WTC11 (cell line): ENCODE results near the gene SRC.

Experiments used
- CTCF ChIP-seq: fragments of 200-600 bp; IDR thresholded peaks from 2 replicates; pipeline ENCODE4 v1.8.0; 2022; ENCODE audit warnings: antibody characterized with exemption
- E2F1 ChIP-seq: sonication (generic); formaldehyde crosslinking; IDR thresholded peaks from 2 replicates; pipeline ENCODE4 v1.8.0; 2022; ENCODE audit warnings: mild to moderate bottlenecking, missing genetic modification reagents
- FOXJ3 ChIP-seq: sonication (generic); formaldehyde crosslinking; IDR thresholded peaks from 2 replicates; pipeline ENCODE4 v1.9.0; 2021; ENCODE audit warnings: missing genetic modification reagents, mild to moderate bottlenecking, borderline replicate concordance
- FOXP1 ChIP-seq: sonication (generic); formaldehyde crosslinking; IDR thresholded peaks from 2 replicates; pipeline ENCODE4 v1.8.0; 2022; ENCODE audit warnings: missing genetic modification reagents, mild to moderate bottlenecking, moderate library complexity, borderline replicate concordance
- MXD4 ChIP-seq: fragments of 250-450 bp; sonication (Bioruptor Pico); IDR thresholded peaks from 2 replicates; pipeline ENCODE4 v1.8.0; 2021; ENCODE audit warnings: mild to moderate bottlenecking, moderate library complexity, borderline replicate concordance
- MYBL2 ChIP-seq: sonication (generic); formaldehyde crosslinking; IDR thresholded peaks from 2 replicates; pipeline ENCODE4 v1.8.1; 2023; ENCODE audit warnings: mild to moderate bottlenecking, moderate library complexity, missing genetic modification reagents
- NFE2L1 ChIP-seq: sonication (generic); formaldehyde crosslinking; IDR thresholded peaks from 2 replicates; pipeline ENCODE4 v1.8.1; 2023; ENCODE audit warnings: missing genetic modification reagents
- NR2C2 ChIP-seq: sonication (generic); formaldehyde crosslinking; IDR thresholded peaks from 2 replicates; pipeline ENCODE4 v1.8.0; 2022; ENCODE audit warnings: mild to moderate bottlenecking, missing genetic modification reagents
- PREB ChIP-seq: sonication (generic); formaldehyde crosslinking; IDR thresholded peaks from 2 replicates; pipeline ENCODE4 v1.8.1; 2022; ENCODE audit warnings: mild to moderate bottlenecking, missing genetic modification reagents, moderate library complexity, borderline replicate concordance
- TP53 ChIP-seq: sonication (generic); formaldehyde crosslinking; IDR thresholded peaks from 2 replicates; pipeline ENCODE4 v1.8.1; 2023; ENCODE audit warnings: mild to moderate bottlenecking, missing genetic modification reagents
- ZNF263 ChIP-seq: sonication (generic); formaldehyde crosslinking; IDR thresholded peaks from 2 replicates; pipeline ENCODE4 v1.8.1; 2022; ENCODE audit warnings: low read depth, mild to moderate bottlenecking, moderate library complexity, missing genetic modification reagents

GRCh38 chr20:37438464-37439222, 92.7 kb downstream of the SRC start:
- TF ChIP-seq CTCF = no peak
- no peak for TF ChIP-seq NR2C2 (CRISPR knock-in tag)
- TF ChIP-seq FOXP1 = no peak
- TF ChIP-seq TP53 (CRISPR knock-in tag) = no peak
- no peak for TF ChIP-seq ZNF263 (CRISPR knock-in tag)
- TF ChIP-seq PREB (CRISPR knock-in tag) = no peak
- no peak for TF ChIP-seq NFE2L1 (CRISPR knock-in tag)
- TF ChIP-seq MXD4 (CRISPR knock-in tag) = no peak
- no peak for TF ChIP-seq FOXJ3 (CRISPR knock-in tag)
- no peak for TF ChIP-seq MYBL2 (CRISPR knock-in tag)
- TF ChIP-seq E2F1 (CRISPR knock-in tag) = no peak
